Natural killer cell (primary cell): ENCODE results near the gene VSIG8. TPM values are rescaled to one million over a fixed set of nuclear protein-coding genes. Genes with fewer than 3 reads are reported as not detected.

Source experiments
- ATAC-seq, 3 donors: fragments of 150-1000 bp in 2 of 3; fragments of 200-7000 bp in 1 of 3; cut with Tn5 transposase; 1 replicate in 1 of 3; 2 replicates in 2 of 3; pipeline ENCODE4 v1.10.0; 2021; ENCODE audit warnings: mild to moderate bottlenecking in 2 of 3, moderate library complexity in 2 of 3
- DNase-seq, 2 donors: peaks; one replicate each; pipeline versions ENCODE4 v3.0.0 to v3.0.0-alpha.2; 2013 to 2021; ENCODE audit warnings: mixed read lengths in 1 of 2
- H3K27ac ChIP-seq: one replicate; pipeline ENCODE4 v1.5.1; 2013; ENCODE audit warnings: mild to moderate bottlenecking, low read length
- H3K27me3 ChIP-seq: one replicate; pipeline ENCODE4 v1.6.1; 2013; ENCODE audit warnings: low read length; ENCODE audit not compliant: control insufficient read depth, insufficient read depth
- H3K36me3 ChIP-seq: one replicate; pipeline ENCODE4 v1.6.1; 2013; ENCODE audit warnings: low read length; ENCODE audit not compliant: control insufficient read depth, insufficient read depth
- H3K4me1 ChIP-seq: one replicate; pipeline ENCODE4 v1.6.1; 2013; ENCODE audit warnings: low read length; ENCODE audit not compliant: control insufficient read depth, insufficient read depth
- H3K4me3 ChIP-seq: one replicate; pipeline ENCODE4 v1.5.1; 2013; ENCODE audit warnings: low read length
- H3K9me3 ChIP-seq: one replicate; pipeline ENCODE4 v1.6.1; 2013; ENCODE audit warnings: low read length; ENCODE audit not compliant: control insufficient read depth, insufficient read depth
- H3K27ac Mint-ChIP-seq, 2 donors: one replicate each; pipeline ENCODE4 v1.8.0; 2022; ENCODE audit warnings: mild to moderate bottlenecking in 2 of 2, mixed read lengths in 2 of 2, moderate library complexity in 1 of 2
- H3K27me3 Mint-ChIP-seq, 2 donors: one replicate each; pipeline ENCODE4 v1.8.0; 2022; ENCODE audit warnings: low read depth in 2 of 2, mixed read lengths in 2 of 2
- H3K36me3 Mint-ChIP-seq: one replicate; pipeline ENCODE4 v1.8.0; 2022; ENCODE audit warnings: mixed read lengths
- H3K4me1 Mint-ChIP-seq, 2 donors: one replicate each; pipeline ENCODE4 v1.8.0; 2022; ENCODE audit warnings: mixed read lengths in 2 of 2
- H3K4me3 Mint-ChIP-seq: one replicate; pipeline ENCODE4 v1.8.0; 2022; ENCODE audit warnings: mild to moderate bottlenecking, moderate library complexity, mixed read lengths
- H3K9me3 Mint-ChIP-seq, 2 donors: one replicate each; pipeline ENCODE4 v1.8.0; 2022; ENCODE audit warnings: mixed read lengths in 2 of 2
- CTCF ChIP-seq: fragments of 200-600 bp; IDR thresholded peaks from one replicate; pipeline ENCODE4 v1.8.0; 2022; ENCODE audit warnings: antibody characterized with exemption
- WGBS: methylation state at CpG from one replicate; pipeline ENCODE4 v1.1.7; 2013; ENCODE audit warnings: missing lambda C conversion rate; ENCODE audit not compliant: insufficient coverage; 5-methylcytosine and 5-hydroxymethylcytosine counted together
- intact Hi-C: fragments of 100-400 bp; cut with micrococcal nuclease; formaldehyde crosslinking; loops from one replicate; pipeline ENCODE4 v1.14.2; 2022
- total RNA-seq, 4 donors: library from RNA; stranded (reverse); fragments of 120-200 nt in 1 of 4; gene quantifications; one replicate each; pipeline versions ENCODE4 v1.2.3 to v1.2.4, GENCODE V29; 2013 to 2022

The VSIG8 gene
- total RNA-seq, 3 donors from 2014 or later (not counting 1 experiment from before 2014, with no cell fraction given), result not detected

GRCh38 chr1:159873530-159874143, 11.2 kb upstream of the VSIG8 start:
- Mint-ChIP-seq H3K4me1 (peaks cover 0 to 5% of the 10 kb centered on the region in 2 donors), H3K4me3 (no peak overlapping the region)

GRCh38 chr1:159872891-159873290, 10.4 kb upstream of the VSIG8 start:
- WGBS, result 93% methylated on average over 14 of the region's 15 CpGs
- no peak for DNase-seq
- Mint-ChIP-seq H3K4me3 (no peak overlapping the region), H3K27ac (no peak overlapping the region), H3K4me1 (peaks cover 0 to 5% of the 10 kb centered on the region in 2 donors), H3K36me3 (no peaks in the 10 kb centered on the region), H3K9me3 (no peaks in the 10 kb centered on the region), H3K27me3 (peaks cover 9 to 20% of the 10 kb centered on the region in 2 donors)
- Histone ChIP-seq H3K4me1 (no peaks in the 10 kb centered on the region), H3K27me3 (no peaks in the 10 kb centered on the region), H3K9me3 (no peaks in the 10 kb centered on the region), H3K4me3 (no peak overlapping the region), H3K36me3 (no peaks in the 10 kb centered on the region), H3K27ac (no peak overlapping the region)
- TF ChIP-seq CTCF, result no peak
- ATAC-seq, result no peak
- intact Hi-C loops, result no loop called here

More at GRCh38 chr1:159873530-159874143, 11.2 kb upstream of the VSIG8 start:
- Mint-ChIP-seq H3K36me3 (no peaks in the 10 kb centered on the region), H3K9me3 (no peaks in the 10 kb centered on the region), H3K27me3 (peaks cover 9 to 20% of the 10 kb centered on the region in 2 donors), H3K27ac (no peak overlapping the region)
- H3K36me3 ChIP-seq, result no peaks in the 10 kb centered on the region
- H3K27me3 ChIP-seq, result no peaks in the 10 kb centered on the region
- H3K4me3 ChIP-seq, result no peak overlapping the region
- DNase-seq, result no peak
- H3K9me3 ChIP-seq, result no peaks in the 10 kb centered on the region
- 93% methylated on average over 3 of the region's 4 CpGs for WGBS
- no peak for ATAC-seq
- intact Hi-C loops, result no loop called here
- TF ChIP-seq CTCF, result no peak
- no peaks in the 10 kb centered on the region for H3K4me1 ChIP-seq
- H3K27ac ChIP-seq, result no peak overlapping the region

- intact Hi-C loops, result no loop called here
- Mint-ChIP-seq H3K36me3 (no peaks in the 10 kb centered on the region), H3K4me3 (no peak overlapping the region), H3K27me3 (peaks cover 6 to 19% of the 10 kb centered on the region in 2 donors), H3K9me3 (no peaks in the 10 kb centered on the region), H3K27ac (no peak overlapping the region), H3K4me1 (peaks cover 0 to 11% of the 10 kb centered on the region in 2 donors)
- WGBS, result 92% methylated on average over 5 of the region's 5 CpGs
- Histone ChIP-seq H3K4me1 (no peaks in the 10 kb centered on the region), H3K9me3 (no peaks in the 10 kb centered on the region), H3K27ac (no peak overlapping the region), H3K27me3 (no peaks in the 10 kb centered on the region), H3K36me3 (no peaks in the 10 kb centered on the region), H3K4me3 (no peak overlapping the region)
- no peak for TF ChIP-seq CTCF
- DNase-seq, result no peak
- no peak for ATAC-seq
Measured at GRCh38 chr1:159870704-159871103, 8.2 kb upstream of the VSIG8 start.

GRCh38 chr1:159869607-159870006, 7.2 kb upstream of the VSIG8 start:
- Histone ChIP-seq H3K4me1 (no peaks in the 10 kb centered on the region), H3K27me3 (no peaks in the 10 kb centered on the region), H3K27ac (no peak overlapping the region), H3K4me3 (no peak overlapping the region), H3K36me3 (no peaks in the 10 kb centered on the region), H3K9me3 (no peaks in the 10 kb centered on the region)
- Mint-ChIP-seq H3K36me3 (no peaks in the 10 kb centered on the region), H3K27ac (no peak overlapping the region), H3K4me1 (peaks cover 0 to 11% of the 10 kb centered on the region in 2 donors), H3K4me3 (no peak overlapping the region), H3K27me3 (peaks cover 6 to 16% of the 10 kb centered on the region in 2 donors), H3K9me3 (no peaks in the 10 kb centered on the region)
- WGBS, result no CpG with 5 or more reads among the region's 1 CpG
- no peak for ATAC-seq
- TF ChIP-seq CTCF, result no peak
- DNase-seq, result no peak
- intact Hi-C loops, result no loop called here
